B cell (primary cell): ENCODE results near the gene SLC13A3. TPM values are rescaled to one million over a fixed set of nuclear protein-coding genes. Genes with fewer than 3 reads are reported as not detected.

Experiments used
- ATAC-seq: fragments of 200-7000 bp; cut with Tn5 transposase; one replicate; pipeline ENCODE4 v1.10.0; 2021; ENCODE audit warnings: low read depth, mild to moderate bottlenecking, moderate number of reproducible peaks, moderate library complexity
- CTCF ChIA-PET: fragments of 350-600 bp; sonication (Branson Sonifier 250); formaldehyde crosslinking; loops from one replicate; lab custom pipeline; 2021; ENCODE audit warnings: antibody characterized with exemption, inconsistent platforms; lab: Charles Lee
- POLR2A ChIA-PET: fragments of 350-600 bp; sonication (Branson Sonifier 250); formaldehyde crosslinking; loops from one replicate; lab custom pipeline; 2021; ENCODE audit warnings: antibody characterized with exemption; lab: Charles Lee
- DNase-seq: peaks from one replicate; pipeline ENCODE4 v3.0.0; 2013
- H2AFZ ChIP-seq: 2 replicates; pipeline ENCODE4 v1.6.1; 2012; ENCODE audit warnings: mild to moderate bottlenecking, low read depth, low read length; ENCODE audit not compliant: insufficient read depth, poor library complexity, severe bottlenecking
- H3K27ac ChIP-seq, 2 donors: 1 replicate in 1 of 2; 2 replicates in 1 of 2; pipeline ENCODE4 v1.5.1; 2012 to 2013; ENCODE audit warnings: low read length in 2 of 2, mild to moderate bottlenecking in 2 of 2, moderate library complexity in 1 of 2
- H3K27me3 ChIP-seq, 4 experiments: fragments of 200-600 bp in 1 of 4; sonication (generic) in 1 of 4; replicated peaks in 1 of 4; 1 replicate in 2 of 4; 2 replicates in 2 of 4; pipeline versions ENCODE4 v1.6.1 to v1.7.0; 2013 to 2016; ENCODE audit warnings: low read length in 3 of 4, mild to moderate bottlenecking in 2 of 4, mixed read lengths in 1 of 4, moderate library complexity in 1 of 4; ENCODE audit not compliant: insufficient read depth in 4 of 4, control insufficient read depth in 3 of 4; ENCODE audit errors: control extremely low read depth in 1 of 4
- H3K36me3 ChIP-seq, 2 experiments: replicated peaks in 1 of 2; 1 replicate in 1 of 2; 2 replicates in 1 of 2; pipeline versions ENCODE4 v1.6.1 to v1.7.1; 2013; ENCODE audit warnings: low read length in 1 of 2; ENCODE audit not compliant: insufficient read depth in 2 of 2, control insufficient read depth in 1 of 2; ENCODE audit errors: control extremely low read depth in 1 of 2, extremely low read depth in 1 of 2
- H3K4me1 ChIP-seq, 2 donors: fragments of 200-600 bp in 1 of 2; sonication (generic) in 1 of 2; 1 replicate in 1 of 2; 2 replicates in 1 of 2; pipeline versions ENCODE4 v1.5.1 to v1.6.1; 2013 to 2017; ENCODE audit warnings: low read length in 2 of 2; ENCODE audit not compliant: control insufficient read depth in 2 of 2, insufficient read depth in 2 of 2
- H3K4me2 ChIP-seq: replicated peaks from 2 replicates; pipeline ENCODE3; 2012; ENCODE audit warnings: mild to moderate bottlenecking, low read depth, low read length; ENCODE audit not compliant: poor library complexity, severe bottlenecking
- H3K4me3 ChIP-seq, 5 experiments: fragments of 200-600 bp in 1 of 5; sonication (generic) in 1 of 5; 1 replicate in 3 of 5; 2 replicates in 2 of 5; pipeline versions ENCODE4 v1.5.1 to v1.7.0; 2011 to 2016; ENCODE audit warnings: low read length in 4 of 5, mild to moderate bottlenecking in 4 of 5, low read depth in 2 of 5, control low read depth in 1 of 5, moderate library complexity in 1 of 5; ENCODE audit not compliant: insufficient read depth in 1 of 5; ENCODE audit errors: control extremely low read depth in 1 of 5, extremely low read depth in 1 of 5
- H3K79me2 ChIP-seq: fragments of 200-600 bp; sonication (generic); one replicate; pipeline ENCODE4 v1.6.0; 2016; ENCODE audit warnings: low read length; ENCODE audit not compliant: control insufficient read depth, insufficient read depth
- H3K9ac ChIP-seq: fragments of 200-600 bp; sonication (generic); 2 replicates; pipeline ENCODE4 v1.6.1; 2017; ENCODE audit warnings: mild to moderate bottlenecking, low read length, moderate library complexity
- H3K9me3 ChIP-seq, 3 donors: one replicate each; pipeline versions ENCODE4 v1.6.1 to v1.7.1; 2013; ENCODE audit warnings: low read length in 2 of 3; ENCODE audit not compliant: control insufficient read depth in 2 of 3, insufficient read depth in 1 of 3; ENCODE audit errors: control extremely low read depth in 1 of 3
- H4K20me1 ChIP-seq: 2 replicates; pipeline ENCODE4 v1.6.0; 2012; ENCODE audit warnings: mild to moderate bottlenecking, low read length; ENCODE audit not compliant: insufficient read depth, control insufficient read depth, poor library complexity, severe bottlenecking
- H3K27ac Mint-ChIP-seq: one replicate; pipeline ENCODE4 v1.8.0; 2021; ENCODE audit warnings: mixed read lengths
- H3K27me3 Mint-ChIP-seq: one replicate; pipeline ENCODE4 v1.8.0; 2021; ENCODE audit warnings: mixed read lengths
- H3K4me1 Mint-ChIP-seq: one replicate; pipeline ENCODE4 v1.8.0; 2021; ENCODE audit warnings: mixed read lengths
- H3K4me3 Mint-ChIP-seq: one replicate; pipeline ENCODE4 v1.8.0; 2021; ENCODE audit warnings: mixed read lengths
- H3K9me3 Mint-ChIP-seq: one replicate; pipeline ENCODE4 v1.8.0; 2022; ENCODE audit warnings: mixed read lengths; ENCODE audit not compliant: insufficient read depth
- EZH2 ChIP-seq: IDR thresholded peaks from 2 replicates; pipeline ENCODE4 v1.6.1; 2012; ENCODE audit warnings: borderline replicate concordance, low read depth, mild to moderate bottlenecking, moderate library complexity, low read length; ENCODE audit not compliant: insufficient read depth, poor library complexity, severe bottlenecking
- WGBS: methylation state at CpG from one replicate; pipeline ENCODE4 v1.1.5; 2013; ENCODE audit warnings: missing lambda C conversion rate; ENCODE audit not compliant: insufficient coverage; 5-methylcytosine and 5-hydroxymethylcytosine counted together
- intact Hi-C: fragments of 100-400 bp; cut with micrococcal nuclease; formaldehyde crosslinking; loops from one replicate; pipeline ENCODE4 v1.10.0; 2022
- polyA plus RNA-seq: library from polyadenylated mRNA; depleted of rRNA; stranded (reverse); fragments of >200 nt; gene quantifications from 2 replicates; pipeline ENCODE4 v1.2.3, GENCODE V29; 2012
- total RNA-seq, 2 donors: library from RNA; stranded (reverse); fragments of 120-200 nt in 1 of 2; gene quantifications; 1 replicate in 1 of 2; 2 replicates in 1 of 2; pipeline versions ENCODE4 v1.2.3 to v1.2.4, GENCODE V29; 2013 to 2022
- TF ChIP-seq, protein P1 (sequence below): fragments of 200-600 bp; IDR thresholded peaks from one replicate; pipeline ENCODE4 v1.8.0; 2022; ENCODE audit warnings: antibody characterized with exemption, mild to moderate bottlenecking

Gene SLC13A3
- total and polyA plus RNA-seq, 2 donors (not counting 1 experiment from before 2014, with no cell fraction given) = 0.09 to 0.20 TPM

- TF ChIP-seq, protein P1, sequence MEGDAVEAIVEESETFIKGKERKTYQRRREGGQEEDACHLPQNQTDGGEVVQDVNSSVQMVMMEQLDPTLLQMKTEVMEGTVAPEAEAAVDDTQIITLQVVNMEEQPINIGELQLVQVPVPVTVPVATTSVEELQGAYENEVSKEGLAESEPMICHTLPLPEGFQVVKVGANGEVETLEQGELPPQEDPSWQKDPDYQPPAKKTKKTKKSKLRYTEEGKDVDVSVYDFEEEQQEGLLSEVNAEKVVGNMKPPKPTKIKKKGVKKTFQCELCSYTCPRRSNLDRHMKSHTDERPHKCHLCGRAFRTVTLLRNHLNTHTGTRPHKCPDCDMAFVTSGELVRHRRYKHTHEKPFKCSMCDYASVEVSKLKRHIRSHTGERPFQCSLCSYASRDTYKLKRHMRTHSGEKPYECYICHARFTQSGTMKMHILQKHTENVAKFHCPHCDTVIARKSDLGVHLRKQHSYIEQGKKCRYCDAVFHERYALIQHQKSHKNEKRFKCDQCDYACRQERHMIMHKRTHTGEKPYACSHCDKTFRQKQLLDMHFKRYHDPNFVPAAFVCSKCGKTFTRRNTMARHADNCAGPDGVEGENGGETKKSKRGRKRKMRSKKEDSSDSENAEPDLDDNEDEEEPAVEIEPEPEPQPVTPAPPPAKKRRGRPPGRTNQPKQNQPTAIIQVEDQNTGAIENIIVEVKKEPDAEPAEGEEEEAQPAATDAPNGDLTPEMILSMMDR = no peak
- TF ChIP-seq EZH2 = no peak
- WGBS = 79% methylated on average over 6 of the region's 7 CpGs
- Histone ChIP-seq H2AFZ (no peak overlapping the region), H4K20me1 (no peaks in the 10 kb centered on the region), H3K9me3 (no peaks in the 10 kb centered on the region), H3K27ac (no peak overlapping the region), H3K9ac (no peak overlapping the region), H3K4me2 (no peak overlapping the region), H3K36me3 (no peaks in the 10 kb centered on the region), H3K79me2 (no peaks in the 10 kb centered on the region), H3K27me3 (peaks cover 0 to 2% (median 0%) of the 10 kb centered on the region in 4 experiments), H3K4me3 (no peak overlapping the region), H3K4me1 (peaks cover 13 to 19% of the 10 kb centered on the region in 2 donors)
- H3K27ac Mint-ChIP-seq = no peak overlapping the region
- ChIA-PET POLR2A (no interaction called here), CTCF (no interaction called here)
- H3K4me3 Mint-ChIP-seq = no peak overlapping the region
- no peaks in the 10 kb centered on the region for H3K27me3 Mint-ChIP-seq
- H3K9me3 Mint-ChIP-seq = no peaks in the 10 kb centered on the region
- intact Hi-C loops = no loop called here
- no peak for DNase-seq
- H3K4me1 Mint-ChIP-seq = peaks cover 13% of the 10 kb centered on the region
- no peak for ATAC-seq
These were observed 91.4 kb downstream of the SLC13A3 start for GRCh38 chr20:46559685-46560440.

- Histone ChIP-seq H3K4me3 (no peak overlapping the region), H3K79me2 (no peaks in the 10 kb centered on the region), H2AFZ (no peak overlapping the region), H3K4me2 (no peak overlapping the region), H3K27ac (no peak overlapping the region), H3K9ac (no peak overlapping the region), H3K9me3 (no peaks in the 10 kb centered on the region), H3K27me3 (peaks cover 0 to 2% (median 0%) of the 10 kb centered on the region in 4 experiments), H4K20me1 (no peaks in the 10 kb centered on the region), H3K4me1 (peaks cover 16 to 26% of the 10 kb centered on the region in 2 donors), H3K36me3 (no peaks in the 10 kb centered on the region)
- TF ChIP-seq EZH2 = no peak
- CTCF ChIA-PET = no interaction called here
- POLR2A ChIA-PET = no interaction called here
- Mint-ChIP-seq H3K9me3 (no peaks in the 10 kb centered on the region), H3K27me3 (no peaks in the 10 kb centered on the region), H3K4me1 (peaks cover 16% of the 10 kb centered on the region), H3K27ac (no peak overlapping the region), H3K4me3 (no peak overlapping the region)
- DNase-seq (no peak), ATAC-seq (no peak)
- WGBS = 95% methylated on average over 3 of the region's 3 CpGs
- intact Hi-C loops = no loop called here
These were observed 92.3 kb downstream of the SLC13A3 start for GRCh38 chr20:46559001-46559400.
